SK-N-SH treated with all-trans-retinoic acid at 6 μM for 48 hours (cell line): ENCODE results near the gene PDK1.
"Not testable (repeated sequence)": the region's sequence is repeated elsewhere in the genome, so short reads cannot be mapped to it uniquely, and the experiment has no call there.

Experiments
- ATAC-seq: fragments of 200-7000 bp; cut with Tn5 transposase; 3 replicates; pipeline ENCODE4 v1.9.1; 2020; ENCODE audit warnings: mild to moderate bottlenecking, moderate library complexity
- ARNTL ChIP-seq: fragments of 450-650 bp; formaldehyde crosslinking; IDR thresholded peaks from 2 replicates; pipeline ENCODE4 v1.5.0; 2020; ENCODE audit warnings: low read depth, mild to moderate bottlenecking, moderate library complexity, borderline replicate concordance
- BACH2 ChIP-seq: fragments of 250-450 bp; sonication (Bioruptor Pico); IDR thresholded peaks from 2 replicates; pipeline ENCODE4 v1.9.0; 2021; ENCODE audit warnings: mild to moderate bottlenecking, borderline replicate concordance
- CSDC2 ChIP-seq: fragments of 250-450 bp; sonication (Bioruptor Pico); IDR thresholded peaks from 2 replicates; pipeline ENCODE4 v1.5.0; 2020; ENCODE audit warnings: mild to moderate bottlenecking, moderate library complexity
- ESRRG ChIP-seq: fragments of 250-450 bp; sonication (Bioruptor Pico); IDR thresholded peaks from 2 replicates; pipeline ENCODE4 v1.6.1; 2021; ENCODE audit warnings: mild to moderate bottlenecking
- GLIS3 ChIP-seq: fragments of 250-450 bp; sonication (Bioruptor Pico); IDR thresholded peaks from 2 replicates; pipeline ENCODE4 v1.5.0; 2020; ENCODE audit warnings: mild to moderate bottlenecking, moderate library complexity
- ISL1 ChIP-seq: fragments of 250-450 bp; sonication (Bioruptor Pico); IDR thresholded peaks from 2 replicates; pipeline ENCODE4 v2.1.2; 2022; ENCODE audit warnings: mild to moderate bottlenecking, moderate library complexity
- OSR1 ChIP-seq: fragments of 250-450 bp; sonication (Bioruptor Pico); IDR thresholded peaks from 2 replicates; pipeline ENCODE4 v1.8.0; 2022; ENCODE audit warnings: moderate library complexity, mild to moderate bottlenecking, inconsistent platforms
- PPARA ChIP-seq: fragments of 250-450 bp; sonication (Bioruptor Pico); IDR thresholded peaks from 2 replicates; pipeline ENCODE4 v1.5.0; 2020; ENCODE audit warnings: mild to moderate bottlenecking, borderline replicate concordance
- RARB ChIP-seq: fragments of 250-450 bp; sonication (Bioruptor Pico); IDR thresholded peaks from 2 replicates; pipeline ENCODE4 v1.8.0; 2021; ENCODE audit warnings: mild to moderate bottlenecking, moderate library complexity
- SNAI2 ChIP-seq: fragments of 250-450 bp; sonication (Bioruptor Pico); IDR thresholded peaks from 2 replicates; pipeline ENCODE4 v1.5.0; 2020; ENCODE audit warnings: mild to moderate bottlenecking, moderate library complexity
- TOX ChIP-seq: fragments of 250-450 bp; sonication (Bioruptor Pico); IDR thresholded peaks from 2 replicates; pipeline ENCODE4 v1.8.0; 2021; ENCODE audit warnings: mild to moderate bottlenecking, moderate library complexity, borderline replicate concordance
- ZC3H10 ChIP-seq: fragments of 250-450 bp; sonication (Bioruptor Pico); IDR thresholded peaks from 2 replicates; pipeline ENCODE4 v1.5.1; 2021; ENCODE audit warnings: mild to moderate bottlenecking, moderate library complexity
- ZFP3 ChIP-seq: fragments of 250-450 bp; sonication (Bioruptor Pico); IDR thresholded peaks from 2 replicates; pipeline ENCODE4 v1.5.0; 2020; ENCODE audit warnings: mild to moderate bottlenecking, moderate library complexity
- ZFP30 ChIP-seq: fragments of 450-650 bp; formaldehyde crosslinking; IDR thresholded peaks from 2 replicates; pipeline ENCODE4 v1.5.0; 2022; ENCODE audit warnings: mild to moderate bottlenecking, moderate library complexity
- ZNF565 ChIP-seq: fragments of 450-650 bp; formaldehyde crosslinking; conservative IDR thresholded peaks from 2 replicates; pipeline ENCODE4 v1.5.0; 2020; ENCODE audit warnings: low read depth, mild to moderate bottlenecking, moderate library complexity
- ZNF70 ChIP-seq: fragments of 450-650 bp; formaldehyde crosslinking; IDR thresholded peaks from 2 replicates; pipeline ENCODE4 v1.5.0; 2020; ENCODE audit warnings: mild to moderate bottlenecking, moderate library complexity
- ZNF8 ChIP-seq: fragments of 450-650 bp; formaldehyde crosslinking; IDR thresholded peaks from 2 replicates; pipeline ENCODE4 v1.5.0; 2020; ENCODE audit warnings: mild to moderate bottlenecking, moderate library complexity
- TF ChIP-seq, protein P1 (sequence below): fragments of 250-450 bp; sonication (Bioruptor Pico); IDR thresholded peaks from 2 replicates; pipeline ENCODE4 v1.8.0; 2021; ENCODE audit warnings: low read depth, mild to moderate bottlenecking, moderate library complexity, borderline replicate concordance
- TF ChIP-seq, protein P2 (sequence below): fragments of 250-450 bp; sonication (Bioruptor Pico); IDR thresholded peaks from 2 replicates; pipeline ENCODE4 v1.5.0; 2020; ENCODE audit warnings: mild to moderate bottlenecking, moderate library complexity
- TF ChIP-seq, protein P3 (sequence below): fragments of 250-450 bp; sonication (Bioruptor Pico); IDR thresholded peaks from 2 replicates; pipeline ENCODE4 v1.5.1; 2020; ENCODE audit warnings: low read depth, mild to moderate bottlenecking, moderate library complexity
- TF ChIP-seq, protein P4 (sequence below): fragments of 250-450 bp; sonication (Bioruptor Pico); IDR thresholded peaks from 2 replicates; pipeline ENCODE4 v1.8.0; 2020; ENCODE audit warnings: mild to moderate bottlenecking, moderate library complexity, borderline replicate concordance

Gene PDK1

DNA sequence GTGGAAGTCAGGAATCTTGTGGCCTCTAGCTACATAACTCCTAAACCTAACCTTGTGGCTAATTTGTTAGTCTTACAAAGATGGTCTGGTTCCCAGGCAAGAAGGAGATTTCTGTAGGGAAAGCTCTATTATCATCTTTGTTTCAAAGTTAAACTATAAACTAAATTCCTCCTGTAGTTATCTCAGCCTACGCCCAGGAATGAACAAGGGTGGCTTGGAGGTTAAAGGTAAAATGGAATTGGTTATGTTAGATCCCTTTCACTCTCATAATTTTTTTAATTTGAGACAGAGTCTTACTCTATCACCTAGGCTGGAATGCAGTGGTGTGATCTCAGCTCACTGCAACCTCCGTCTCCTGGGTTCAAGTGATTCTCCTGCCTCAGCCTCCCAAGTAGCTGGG lies 24.6 kb upstream of the PDK1 start:
- TF ChIP-seq ZNF8 (no peak), GLIS3 (no peak), TOX (no peak), ZFP3 (CRISPR knock-in tag) (no peak), BACH2 (CRISPR knock-in tag) (no peak), ZNF70 (CRISPR knock-in tag) (no peak), ESRRG (CRISPR knock-in tag) (no peak), ZC3H10 (no peak), ARNTL (no peak), PPARA (CRISPR knock-in tag) (no peak), CSDC2 (CRISPR knock-in tag) (no peak), ZFP30 (CRISPR knock-in tag) (no peak), ISL1 (CRISPR knock-in tag) (no peak), ZNF565 (CRISPR knock-in tag) (no peak), RARB (CRISPR knock-in tag) (no peak), SNAI2 (CRISPR knock-in tag) (no peak)
- TF ChIP-seq, protein P1, sequence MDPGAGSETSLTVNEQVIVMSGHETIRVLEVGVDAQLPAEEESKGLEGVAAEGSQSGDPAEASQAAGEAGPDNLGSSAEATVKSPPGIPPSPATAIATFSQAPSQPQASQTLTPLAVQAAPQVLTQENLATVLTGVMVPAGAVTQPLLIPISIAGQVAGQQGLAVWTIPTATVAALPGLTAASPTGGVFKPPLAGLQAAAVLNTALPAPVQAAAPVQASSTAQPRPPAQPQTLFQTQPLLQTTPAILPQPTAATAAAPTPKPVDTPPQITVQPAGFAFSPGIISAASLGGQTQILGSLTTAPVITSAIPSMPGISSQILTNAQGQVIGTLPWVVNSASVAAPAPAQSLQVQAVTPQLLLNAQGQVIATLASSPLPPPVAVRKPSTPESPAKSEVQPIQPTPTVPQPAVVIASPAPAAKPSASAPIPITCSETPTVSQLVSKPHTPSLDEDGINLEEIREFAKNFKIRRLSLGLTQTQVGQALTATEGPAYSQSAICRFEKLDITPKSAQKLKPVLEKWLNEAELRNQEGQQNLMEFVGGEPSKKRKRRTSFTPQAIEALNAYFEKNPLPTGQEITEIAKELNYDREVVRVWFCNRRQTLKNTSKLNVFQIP (CRISPR knock-in tag) = no peak
- TF ChIP-seq, protein P2, sequence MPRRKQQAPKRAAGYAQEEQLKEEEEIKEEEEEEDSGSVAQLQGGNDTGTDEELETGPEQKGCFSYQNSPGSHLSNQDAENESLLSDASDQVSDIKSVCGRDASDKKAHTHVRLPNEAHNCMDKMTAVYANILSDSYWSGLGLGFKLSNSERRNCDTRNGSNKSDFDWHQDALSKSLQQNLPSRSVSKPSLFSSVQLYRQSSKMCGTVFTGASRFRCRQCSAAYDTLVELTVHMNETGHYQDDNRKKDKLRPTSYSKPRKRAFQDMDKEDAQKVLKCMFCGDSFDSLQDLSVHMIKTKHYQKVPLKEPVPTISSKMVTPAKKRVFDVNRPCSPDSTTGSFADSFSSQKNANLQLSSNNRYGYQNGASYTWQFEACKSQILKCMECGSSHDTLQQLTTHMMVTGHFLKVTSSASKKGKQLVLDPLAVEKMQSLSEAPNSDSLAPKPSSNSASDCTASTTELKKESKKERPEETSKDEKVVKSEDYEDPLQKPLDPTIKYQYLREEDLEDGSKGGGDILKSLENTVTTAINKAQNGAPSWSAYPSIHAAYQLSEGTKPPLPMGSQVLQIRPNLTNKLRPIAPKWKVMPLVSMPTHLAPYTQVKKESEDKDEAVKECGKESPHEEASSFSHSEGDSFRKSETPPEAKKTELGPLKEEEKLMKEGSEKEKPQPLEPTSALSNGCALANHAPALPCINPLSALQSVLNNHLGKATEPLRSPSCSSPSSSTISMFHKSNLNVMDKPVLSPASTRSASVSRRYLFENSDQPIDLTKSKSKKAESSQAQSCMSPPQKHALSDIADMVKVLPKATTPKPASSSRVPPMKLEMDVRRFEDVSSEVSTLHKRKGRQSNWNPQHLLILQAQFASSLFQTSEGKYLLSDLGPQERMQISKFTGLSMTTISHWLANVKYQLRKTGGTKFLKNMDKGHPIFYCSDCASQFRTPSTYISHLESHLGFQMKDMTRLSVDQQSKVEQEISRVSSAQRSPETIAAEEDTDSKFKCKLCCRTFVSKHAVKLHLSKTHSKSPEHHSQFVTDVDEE (CRISPR knock-in tag) = no peak
- TF ChIP-seq, protein P3, sequence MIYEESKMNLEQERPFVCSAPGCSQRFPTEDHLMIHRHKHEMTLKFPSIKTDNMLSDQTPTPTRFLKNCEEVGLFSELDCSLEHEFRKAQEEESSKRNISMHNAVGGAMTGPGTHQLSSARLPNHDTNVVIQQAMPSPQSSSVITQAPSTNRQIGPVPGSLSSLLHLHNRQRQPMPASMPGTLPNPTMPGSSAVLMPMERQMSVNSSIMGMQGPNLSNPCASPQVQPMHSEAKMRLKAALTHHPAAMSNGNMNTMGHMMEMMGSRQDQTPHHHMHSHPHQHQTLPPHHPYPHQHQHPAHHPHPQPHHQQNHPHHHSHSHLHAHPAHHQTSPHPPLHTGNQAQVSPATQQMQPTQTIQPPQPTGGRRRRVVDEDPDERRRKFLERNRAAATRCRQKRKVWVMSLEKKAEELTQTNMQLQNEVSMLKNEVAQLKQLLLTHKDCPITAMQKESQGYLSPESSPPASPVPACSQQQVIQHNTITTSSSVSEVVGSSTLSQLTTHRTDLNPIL (CRISPR knock-in tag) = no peak
- TF ChIP-seq, protein P4, sequence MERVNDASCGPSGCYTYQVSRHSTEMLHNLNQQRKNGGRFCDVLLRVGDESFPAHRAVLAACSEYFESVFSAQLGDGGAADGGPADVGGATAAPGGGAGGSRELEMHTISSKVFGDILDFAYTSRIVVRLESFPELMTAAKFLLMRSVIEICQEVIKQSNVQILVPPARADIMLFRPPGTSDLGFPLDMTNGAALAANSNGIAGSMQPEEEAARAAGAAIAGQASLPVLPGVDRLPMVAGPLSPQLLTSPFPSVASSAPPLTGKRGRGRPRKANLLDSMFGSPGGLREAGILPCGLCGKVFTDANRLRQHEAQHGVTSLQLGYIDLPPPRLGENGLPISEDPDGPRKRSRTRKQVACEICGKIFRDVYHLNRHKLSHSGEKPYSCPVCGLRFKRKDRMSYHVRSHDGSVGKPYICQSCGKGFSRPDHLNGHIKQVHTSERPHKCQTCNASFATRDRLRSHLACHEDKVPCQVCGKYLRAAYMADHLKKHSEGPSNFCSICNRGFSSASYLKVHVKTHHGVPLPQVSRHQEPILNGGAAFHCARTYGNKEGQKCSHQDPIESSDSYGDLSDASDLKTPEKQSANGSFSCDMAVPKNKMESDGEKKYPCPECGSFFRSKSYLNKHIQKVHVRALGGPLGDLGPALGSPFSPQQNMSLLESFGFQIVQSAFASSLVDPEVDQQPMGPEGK (CRISPR knock-in tag) = no peak
- no peak for ATAC-seq

DNA sequence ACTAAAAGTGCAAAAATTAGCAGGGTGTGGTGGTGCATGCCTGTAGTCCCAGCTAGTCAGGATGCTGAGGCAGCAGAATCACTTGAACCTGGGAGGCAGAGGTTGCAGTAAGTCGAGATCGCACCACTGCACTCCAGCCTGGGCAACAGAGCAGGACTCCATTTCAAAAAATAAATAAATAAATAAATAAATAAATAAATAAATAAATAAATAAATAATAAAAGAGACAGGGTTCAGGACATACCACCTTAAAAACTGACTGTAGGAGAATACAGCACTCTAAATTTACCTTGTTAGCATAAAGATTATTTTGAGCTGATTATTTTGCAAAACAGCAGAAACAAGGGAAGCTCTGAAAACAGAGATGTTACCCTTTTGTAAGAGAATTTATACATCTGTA lies 23.4 kb upstream of the PDK1 start:
- not testable (repeated sequence) for ATAC-seq

DNA sequence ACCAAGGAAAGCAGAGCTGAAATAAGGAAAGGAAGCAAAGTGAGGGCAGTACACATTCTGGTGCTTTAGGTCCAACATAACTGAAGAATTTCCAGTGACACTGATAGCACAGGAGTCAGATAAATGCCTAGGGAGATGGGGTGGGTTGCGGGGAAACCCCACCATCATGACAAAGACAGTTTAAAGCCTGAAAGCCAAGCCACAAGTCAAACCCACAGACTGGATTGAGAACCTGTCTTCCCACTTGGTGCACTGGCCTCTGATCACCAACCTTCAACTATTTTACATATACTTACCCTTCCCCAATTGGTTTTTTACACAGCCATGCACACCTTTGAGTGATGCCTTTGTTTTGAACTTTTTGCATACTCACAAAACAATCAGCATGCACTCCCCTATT lies 22.2 kb upstream of the PDK1 start:
- no peak for TF ChIP-seq OSR1 (CRISPR knock-in tag)
- no peak for ATAC-seq

DNA sequence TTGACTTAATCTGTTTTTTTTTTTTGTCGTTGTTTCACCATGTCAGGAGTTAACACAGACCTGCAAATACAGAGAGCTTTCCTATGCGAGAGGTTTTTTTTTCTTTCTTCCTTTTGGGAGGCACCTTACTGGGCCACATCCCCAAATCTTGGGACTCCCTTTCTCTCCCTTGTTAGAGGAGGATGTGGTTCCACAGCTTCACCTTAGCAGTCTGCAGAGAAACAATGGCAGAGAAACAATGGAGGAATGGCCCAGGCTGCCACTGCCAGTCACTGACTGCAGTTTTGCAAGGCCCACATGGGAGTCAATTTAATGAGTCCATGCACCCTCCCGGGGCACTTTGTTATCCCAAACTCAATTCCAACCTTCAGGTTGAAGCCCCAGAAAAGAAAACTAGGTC lies 20.8 kb upstream of the PDK1 start:
- no peak for ATAC-seq
- TF ChIP-seq OSR1 (CRISPR knock-in tag) (no peak), ZC3H10 (no peak), TOX (no peak), ESRRG (CRISPR knock-in tag) (no peak)
- TF ChIP-seq, protein P2 (CRISPR knock-in tag) = no peak
- TF ChIP-seq, protein P3 (CRISPR knock-in tag) = no peak

DNA sequence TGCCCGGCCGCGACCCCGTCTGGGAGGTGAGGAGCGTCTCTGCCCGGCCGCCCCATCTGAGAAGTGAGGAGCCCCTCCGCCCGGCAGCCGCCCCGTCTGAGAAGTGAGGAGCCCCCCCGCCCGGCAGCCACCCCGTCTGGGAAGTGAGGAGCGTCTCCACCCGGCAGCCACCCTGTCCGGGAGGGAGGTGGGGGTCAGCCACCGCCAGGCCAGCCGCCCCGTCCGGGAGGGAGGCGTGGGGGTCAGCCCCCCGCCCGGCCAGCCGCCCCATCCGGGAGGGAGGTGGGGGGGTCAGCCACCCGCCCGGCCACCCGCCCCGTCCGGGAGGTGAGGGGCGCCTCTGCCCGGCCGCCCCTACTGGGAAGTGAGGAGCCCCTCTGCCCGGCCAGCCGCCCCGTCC lies 18.0 kb upstream of the PDK1 start:
- not testable (repeated sequence) for ATAC-seq
